Measurements from ENCODE around the gene UBE2R2.
"Not testable (repeated sequence)": the region's sequence is repeated elsewhere in the genome, so short reads cannot be mapped to it uniquely, and the experiment has no call there.

UBE2R2 gene, protein sequence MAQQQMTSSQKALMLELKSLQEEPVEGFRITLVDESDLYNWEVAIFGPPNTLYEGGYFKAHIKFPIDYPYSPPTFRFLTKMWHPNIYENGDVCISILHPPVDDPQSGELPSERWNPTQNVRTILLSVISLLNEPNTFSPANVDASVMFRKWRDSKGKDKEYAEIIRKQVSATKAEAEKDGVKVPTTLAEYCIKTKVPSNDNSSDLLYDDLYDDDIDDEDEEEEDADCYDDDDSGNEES

DNA sequence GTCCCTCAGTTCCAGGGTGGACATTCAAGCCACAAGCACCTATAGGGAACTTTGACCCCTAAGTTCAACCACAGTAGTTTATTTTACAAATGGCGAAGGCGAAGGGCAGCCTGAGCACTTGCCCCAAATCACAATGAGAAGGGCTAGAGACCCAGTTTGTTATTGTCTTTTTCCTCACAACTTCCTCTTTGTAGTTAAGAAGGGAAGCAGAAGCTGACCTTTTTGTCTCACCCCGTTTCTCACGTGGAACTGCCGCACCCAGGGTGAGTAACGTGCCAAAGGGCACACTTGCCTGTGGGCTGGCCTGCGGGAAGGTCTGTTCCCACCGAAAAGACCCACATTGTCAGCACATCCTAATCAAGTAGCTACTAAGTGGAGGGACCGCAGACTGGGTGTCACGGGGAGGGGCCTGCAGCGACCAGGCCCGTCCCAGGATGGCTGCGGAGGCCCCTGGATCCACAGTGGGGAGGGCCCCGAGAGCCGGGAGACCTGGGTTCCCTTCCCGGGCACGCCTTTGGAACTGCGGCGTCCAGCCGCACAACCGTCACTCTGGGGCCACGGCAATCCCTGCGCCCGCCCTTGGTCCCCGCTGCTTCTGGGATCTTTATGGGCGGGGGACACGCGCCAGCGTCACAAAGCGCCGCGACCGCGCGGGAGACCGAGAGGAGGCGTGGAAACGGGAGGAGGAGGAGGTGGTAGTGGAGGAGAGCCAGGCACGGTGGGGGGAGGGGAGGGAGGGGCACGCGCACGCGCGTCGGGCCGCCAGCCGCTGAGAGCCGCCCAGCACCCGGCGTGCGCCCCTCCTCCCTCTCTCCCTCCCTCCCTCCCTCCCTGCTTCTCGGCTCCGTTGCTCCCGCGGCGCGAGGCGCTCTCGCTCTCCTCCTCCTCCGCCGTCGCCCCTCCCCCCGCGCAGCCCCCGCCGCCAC is at the start of gene UBE2R2:
Gene UBE2R2 (plus strand): TSS at position 834 of the 926 bp plus-strand sequence. CDS start 598 bp downstream, outside the sequence.
- DNase-seq = peak; percentile 95

DNA sequence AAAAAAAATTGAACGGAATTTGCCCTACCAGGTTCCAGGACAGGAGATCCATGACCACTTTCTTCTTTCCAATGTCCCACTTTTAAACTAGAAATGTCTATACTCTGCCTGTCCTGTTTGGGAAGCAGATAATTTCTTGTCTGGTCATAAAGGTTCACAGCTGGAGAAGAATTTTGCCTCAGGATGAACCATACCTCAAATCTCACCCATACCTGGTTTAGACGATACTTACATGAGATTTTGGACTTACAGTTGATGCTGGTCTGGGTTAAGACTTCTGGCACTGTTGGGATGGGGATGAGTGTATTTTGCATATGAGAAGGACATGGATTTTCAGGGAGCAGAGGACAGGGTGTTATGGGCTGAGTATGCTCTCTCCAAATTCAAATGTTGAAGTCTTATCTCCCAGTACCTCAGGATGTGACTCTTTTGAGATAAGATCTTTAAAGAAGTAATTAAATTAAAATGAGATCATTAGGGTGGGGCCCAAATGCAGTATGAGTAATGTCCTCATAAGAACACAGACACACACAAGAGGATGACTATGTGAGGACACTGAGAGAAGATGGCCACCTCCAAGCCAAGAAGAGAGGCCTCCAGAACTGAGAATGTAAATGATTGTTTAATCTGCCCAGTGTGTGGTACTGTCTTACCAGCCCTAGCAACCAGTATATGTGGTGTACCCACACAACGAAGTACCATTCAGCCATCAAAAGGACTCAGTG is 46.6 kb upstream of the UBE2R2 start:
- DNase-seq = not testable (repeated sequence)

DNA sequence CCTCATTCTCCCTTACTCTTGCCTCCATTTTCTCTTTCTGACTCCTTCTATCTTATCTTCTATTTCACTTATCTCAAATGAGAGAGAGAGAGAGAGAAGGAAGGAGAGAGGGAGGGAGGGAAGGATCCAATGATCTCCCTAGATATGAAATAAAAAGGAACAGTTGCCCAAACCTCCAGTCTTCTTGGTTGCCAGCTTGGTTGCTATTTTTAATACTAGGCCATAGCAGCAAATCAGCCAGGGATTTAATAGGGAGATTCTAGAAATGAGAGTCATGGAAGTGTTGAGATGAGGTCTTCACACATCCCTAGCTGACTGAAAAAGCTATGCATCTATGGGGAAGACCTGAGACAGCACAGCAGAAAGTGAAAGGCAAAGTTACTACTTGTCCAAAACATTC is 43.8 kb upstream of the UBE2R2 start:
- DNase-seq = not testable (repeated sequence)

DNA sequence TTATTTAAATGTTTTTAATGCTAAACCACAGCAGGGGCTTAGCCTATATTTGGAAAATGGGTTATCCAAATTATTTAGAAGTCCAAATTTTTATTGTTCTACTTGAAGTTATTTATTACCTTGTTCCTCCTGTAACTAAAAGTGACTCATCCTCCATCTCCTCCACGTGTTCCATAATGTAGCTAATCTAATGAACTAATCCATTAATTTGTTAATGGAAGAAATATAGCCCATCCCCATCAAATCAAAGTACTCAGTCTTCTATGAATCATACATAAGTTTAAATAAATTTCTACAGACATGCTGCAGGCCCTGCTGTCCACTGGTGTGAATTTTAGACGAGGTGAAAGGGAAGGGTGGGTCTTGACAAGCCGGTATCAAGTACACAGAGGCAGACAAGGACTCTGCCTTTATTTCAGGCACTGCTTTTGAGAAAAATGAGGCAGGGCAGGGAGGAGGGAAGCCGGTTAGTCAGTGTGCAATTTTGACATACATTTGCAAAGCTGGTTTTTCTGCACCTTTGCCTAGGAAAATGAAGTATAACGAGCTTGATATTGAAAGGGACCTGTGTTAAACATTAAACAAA is 42.8 kb upstream of the UBE2R2 start:
- not testable (repeated sequence) for DNase-seq

DNA sequence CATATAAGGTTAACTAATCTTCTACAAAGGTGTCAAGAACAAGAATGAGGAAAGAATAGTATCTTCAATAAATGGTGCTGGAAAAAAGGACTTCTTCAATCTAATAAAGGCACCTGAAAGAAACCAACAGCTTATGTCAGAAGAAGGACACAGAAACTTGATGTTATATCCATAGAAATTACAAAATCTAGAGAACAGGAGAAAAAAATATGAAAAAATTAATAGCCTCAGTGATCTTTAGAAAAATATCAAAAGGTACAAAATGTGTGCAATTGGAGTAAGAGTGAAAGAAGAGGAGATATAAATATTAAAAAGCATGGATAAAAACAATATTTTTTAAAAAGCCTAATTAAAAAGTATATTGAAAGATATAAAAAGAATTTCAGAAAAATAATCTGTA is 40.4 kb upstream of the UBE2R2 start:
- DNase-seq = no peak

DNA sequence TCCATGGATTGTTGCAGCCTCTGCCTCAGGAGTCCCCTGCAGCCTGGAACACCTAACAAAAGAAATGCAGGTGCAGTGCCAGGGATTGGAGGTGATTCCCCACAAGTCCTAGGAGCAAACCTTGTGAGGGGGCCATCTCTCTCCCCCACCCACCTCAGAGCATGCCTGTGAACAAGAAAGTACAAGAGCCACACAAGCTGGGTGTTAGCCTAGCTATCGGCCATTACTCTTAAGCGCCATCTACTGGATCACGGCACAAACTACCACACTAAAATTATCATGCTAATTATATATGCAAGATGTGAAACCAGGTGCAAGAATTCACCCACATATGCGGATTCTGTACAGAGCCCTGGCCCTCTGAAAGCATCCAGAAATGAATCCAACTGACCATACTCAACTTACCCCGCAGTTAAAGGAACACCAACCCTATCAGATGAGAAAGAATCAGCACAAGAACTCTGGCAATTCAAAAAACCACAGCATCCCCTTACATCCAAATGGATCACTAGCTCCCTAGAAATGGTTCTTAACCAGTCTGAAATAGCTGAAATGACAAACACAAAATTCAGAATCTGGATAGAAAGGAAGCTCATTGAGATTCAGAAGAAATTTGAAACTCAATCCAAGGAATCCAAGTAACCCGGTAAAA is 38.1 kb upstream of the UBE2R2 start:
- peak; percentile 76 for DNase-seq

DNA sequence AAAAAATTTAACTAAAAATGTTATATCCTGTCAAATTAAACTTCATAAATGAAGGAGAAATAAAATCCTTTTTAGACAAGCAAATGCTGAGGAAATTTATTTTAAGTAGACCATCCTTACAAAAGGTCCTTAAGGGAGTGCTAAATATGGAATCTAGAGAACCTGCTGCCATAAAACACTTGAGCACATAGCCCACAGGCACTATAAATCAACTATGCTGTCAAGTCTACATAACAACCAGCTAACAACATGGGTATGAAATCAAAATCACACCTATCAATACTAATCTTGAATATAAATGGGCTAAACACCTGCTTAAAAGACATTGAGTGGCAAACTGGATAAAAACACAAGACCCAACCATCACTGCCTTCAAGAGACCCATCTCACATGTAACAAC is 36.7 kb upstream of the UBE2R2 start:
- DNase-seq = no peak

DNA sequence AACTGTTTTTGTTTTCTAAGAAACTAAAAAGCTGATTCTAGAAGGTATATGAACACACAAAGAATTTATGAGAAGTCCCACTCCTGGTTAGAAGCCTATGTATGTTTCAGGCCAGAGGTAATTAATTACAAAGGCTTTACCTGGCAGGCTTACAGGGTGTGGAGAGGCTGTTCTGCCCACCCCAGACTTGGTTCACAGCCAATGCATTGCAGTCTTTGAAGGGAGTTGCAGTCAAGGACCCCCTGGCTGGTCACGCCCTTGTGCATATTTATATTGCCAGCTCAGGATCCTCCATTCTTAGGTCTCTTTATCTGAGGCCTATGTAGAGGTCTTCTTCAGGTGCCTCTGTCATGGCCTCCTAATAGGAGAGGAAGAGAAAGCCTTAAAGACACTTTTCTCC is 35.2 kb upstream of the UBE2R2 start:
- DNase-seq = no peak

DNA sequence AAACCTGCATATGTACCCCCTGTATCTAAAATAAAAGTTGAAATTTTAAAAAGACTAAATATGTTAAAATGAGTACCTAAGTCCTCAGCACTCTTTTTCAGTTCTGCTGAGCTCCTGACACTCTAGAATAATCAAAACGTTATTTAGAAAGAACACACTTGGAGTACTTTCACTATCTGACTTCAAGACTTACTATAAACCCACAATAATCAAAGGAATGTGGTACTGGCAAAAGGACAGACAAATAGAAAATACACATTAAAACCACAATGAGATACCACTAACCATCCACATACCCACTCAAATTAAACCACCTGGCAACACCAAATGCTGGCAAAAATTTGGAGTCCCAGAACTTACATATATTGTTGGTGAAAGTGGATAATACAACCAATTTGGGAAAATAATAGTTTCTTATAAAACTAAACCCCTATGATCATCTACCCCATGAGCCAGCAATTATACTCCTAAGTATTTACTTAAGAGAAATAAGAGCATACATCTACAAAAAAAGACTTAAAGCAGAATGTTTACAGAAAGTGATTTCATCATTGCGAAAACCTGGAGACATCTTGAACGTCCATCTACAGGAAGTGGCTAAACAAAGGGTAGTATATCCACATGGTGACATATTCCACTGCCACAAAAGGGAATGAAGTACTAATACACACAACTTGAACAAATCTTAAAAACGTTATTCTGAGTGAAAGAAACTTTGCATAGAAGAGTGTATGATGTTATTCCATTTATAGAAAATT is 34.4 kb upstream of the UBE2R2 start:
- DNase-seq = no peak

DNA sequence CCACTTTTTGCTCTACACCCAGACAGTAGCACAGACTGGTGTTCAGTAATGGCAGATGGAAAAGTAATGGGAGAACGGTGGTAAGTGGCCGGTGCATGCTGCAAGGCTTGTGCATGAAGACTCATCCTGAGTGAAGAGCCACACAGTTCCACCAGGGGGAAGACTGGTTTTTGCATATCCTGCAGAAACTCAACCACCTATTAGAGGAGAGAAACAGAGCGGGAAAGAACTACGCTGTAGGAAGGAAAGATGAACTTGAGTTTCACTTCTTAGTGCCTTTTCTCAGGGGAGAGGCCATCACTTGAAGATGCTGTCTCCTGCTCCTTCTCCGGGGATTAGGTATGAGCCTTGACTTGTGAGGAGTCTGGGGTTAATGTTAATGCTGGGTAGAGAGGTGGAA is 31.0 kb upstream of the UBE2R2 start:
- peak; percentile 17 for DNase-seq

DNA sequence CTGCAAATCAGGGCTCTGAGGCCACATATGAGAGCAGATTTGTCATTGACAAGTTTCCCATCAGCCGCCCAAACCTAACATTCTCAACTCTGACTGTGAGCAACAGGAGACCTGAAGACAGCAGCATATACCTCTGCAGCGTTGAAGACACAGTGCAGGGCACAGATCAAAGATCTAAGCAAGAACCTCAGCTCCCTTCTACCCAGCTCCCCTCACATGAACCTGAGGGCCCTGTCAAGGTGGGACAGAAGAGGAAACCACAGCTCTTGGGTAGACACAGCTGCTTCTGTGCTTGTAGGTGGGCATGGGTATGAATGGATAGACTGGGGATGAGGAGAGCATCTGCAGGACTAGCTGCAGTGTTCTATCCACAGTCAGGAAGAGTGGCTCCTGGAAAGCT is 30.3 kb upstream of the UBE2R2 start:
- no peak for DNase-seq

DNA sequence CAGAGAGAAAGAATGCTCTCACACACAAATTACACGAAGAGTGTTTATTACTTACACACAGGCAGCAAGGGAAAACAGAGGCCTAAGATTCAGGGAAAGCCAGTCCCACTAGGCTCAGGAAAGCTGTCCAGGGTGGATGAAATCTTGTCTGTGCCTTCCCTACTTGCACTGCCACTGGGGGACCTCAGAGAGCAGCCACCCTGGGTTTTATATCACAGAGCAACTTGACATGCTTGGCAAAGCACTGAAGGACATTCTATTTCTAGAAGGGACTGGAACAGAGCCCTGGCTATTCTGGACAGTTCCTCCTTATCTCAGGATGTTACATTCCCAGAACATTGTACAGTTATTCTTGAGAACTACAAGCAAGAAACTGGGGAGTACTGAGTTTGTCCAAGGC is 29.1 kb upstream of the UBE2R2 start:
- no peak for DNase-seq

DNA sequence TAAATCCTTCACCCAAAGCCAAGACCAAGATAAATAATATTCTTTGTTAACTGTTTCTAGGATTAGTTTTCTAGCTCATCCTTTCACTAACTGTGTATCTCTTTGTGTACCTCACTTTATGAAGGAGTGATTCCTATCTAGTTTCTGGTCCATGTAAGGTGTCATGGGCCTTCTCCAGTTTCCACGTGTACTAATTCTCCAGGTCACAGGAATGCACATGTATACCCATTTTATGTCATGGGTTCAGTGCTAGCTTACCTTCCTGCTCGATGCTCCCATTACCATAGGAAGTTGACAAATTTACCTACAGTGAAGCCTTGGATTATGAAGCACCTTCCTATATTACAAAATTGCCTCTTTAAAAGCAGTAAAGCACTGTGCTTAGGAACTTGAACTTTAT is 27.5 kb upstream of the UBE2R2 start:
- DNase-seq = not testable (repeated sequence)

DNA sequence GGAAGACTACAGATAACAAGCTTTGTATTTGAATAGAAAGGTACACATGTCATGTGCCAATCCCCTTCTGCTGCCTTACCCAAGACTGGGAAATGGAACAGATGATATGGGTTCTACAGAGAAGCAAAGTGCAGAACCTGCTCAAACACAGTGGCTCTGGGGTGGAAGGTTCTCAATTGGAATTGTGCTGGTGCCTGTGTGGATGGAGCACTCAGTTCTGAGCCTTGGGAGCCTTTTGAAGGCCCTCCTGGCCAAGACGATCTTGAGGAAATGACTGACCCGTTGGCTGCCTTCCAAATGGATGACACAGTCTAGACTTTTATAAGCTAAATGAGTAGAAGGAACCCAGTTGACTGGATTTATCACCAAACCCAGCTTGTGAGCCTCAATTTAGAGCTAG is 25.8 kb upstream of the UBE2R2 start:
- no peak for DNase-seq

DNA sequence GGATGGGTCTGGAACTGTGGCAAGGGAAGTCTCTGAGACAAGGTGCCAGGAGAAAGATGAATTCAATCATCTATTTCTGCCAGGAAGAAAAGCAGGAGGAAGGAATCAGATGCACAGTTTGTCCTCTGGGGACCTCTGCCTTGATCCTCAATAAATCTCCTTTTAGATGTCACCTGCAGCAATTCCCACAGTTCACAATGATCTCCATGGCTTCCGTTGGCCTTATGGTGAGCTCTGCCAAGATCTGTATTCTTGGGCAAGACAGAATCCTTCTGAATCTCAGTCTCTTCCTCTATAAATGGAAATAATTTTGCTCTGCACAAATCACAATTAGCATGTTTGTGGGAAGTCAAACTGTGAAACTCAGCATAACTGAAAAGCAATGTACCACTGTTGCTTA is 23.5 kb upstream of the UBE2R2 start:
- DNase-seq = not testable (repeated sequence)

DNA sequence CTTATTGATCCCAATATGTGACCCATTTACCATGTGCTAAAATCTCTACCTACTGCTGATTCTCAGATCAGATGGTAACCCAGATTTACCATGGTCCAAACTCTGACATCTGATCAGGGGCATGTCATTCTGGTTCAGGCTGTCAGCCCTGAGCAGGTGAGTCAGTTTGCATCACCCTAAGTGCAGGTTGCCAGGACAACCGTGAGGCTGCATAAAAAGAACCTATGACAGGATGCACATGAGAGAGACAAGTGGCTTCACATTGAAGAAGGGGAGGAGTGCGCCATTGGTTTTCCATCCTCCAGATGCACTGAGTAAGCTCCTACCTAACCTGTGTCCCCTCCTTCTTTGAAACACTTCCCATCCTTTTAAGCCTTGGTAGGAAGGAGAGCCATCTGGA is 22.4 kb upstream of the UBE2R2 start:
- DNase-seq = no peak

DNA sequence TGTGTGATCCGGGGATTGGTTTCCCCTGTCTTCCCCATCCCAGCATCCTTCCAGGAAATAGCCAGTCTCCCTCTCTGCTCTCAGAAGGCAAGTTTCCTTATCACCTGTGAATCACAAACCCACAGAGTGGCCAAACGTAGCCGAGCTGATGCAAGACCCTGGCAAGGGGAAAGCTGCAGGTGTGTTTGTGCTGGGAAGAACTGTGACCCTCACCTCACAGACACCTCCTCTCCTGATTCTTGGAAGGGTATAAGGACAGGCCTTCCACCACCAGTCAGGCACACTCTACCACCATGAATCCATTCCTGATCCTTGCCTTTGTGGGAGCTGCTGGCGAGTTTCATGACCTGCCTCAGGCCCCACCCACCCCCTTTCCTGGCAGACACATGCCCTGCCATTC is 21.7 kb upstream of the UBE2R2 start, which contains the start of gene PRSS3:
Gene PRSS3 (plus strand): TSS at position 281 of the 400 bp plus-strand sequence. CDS start 13 bp downstream, at position 294.
- no peak for DNase-seq

DNA sequence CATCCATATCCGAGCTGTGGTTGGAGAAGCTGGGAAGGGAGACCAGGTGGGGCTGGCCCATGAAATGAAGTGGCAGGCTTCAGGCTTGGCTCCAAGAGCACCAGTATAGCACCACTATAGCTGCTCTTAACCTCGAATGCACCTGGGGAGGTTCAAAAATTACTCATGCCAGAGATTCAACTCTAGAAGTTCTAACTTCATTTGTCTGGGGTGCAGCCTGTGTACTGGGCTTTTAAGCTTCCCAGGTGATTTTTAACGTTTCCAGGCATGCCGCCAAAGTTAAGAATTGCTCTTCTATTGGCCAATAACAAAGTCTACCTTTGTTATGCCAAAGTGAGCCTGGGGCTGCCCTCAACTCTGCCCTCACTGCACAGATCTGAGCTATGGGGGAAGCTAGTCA is 21.1 kb upstream of the UBE2R2 start:
- no peak for DNase-seq

DNA sequence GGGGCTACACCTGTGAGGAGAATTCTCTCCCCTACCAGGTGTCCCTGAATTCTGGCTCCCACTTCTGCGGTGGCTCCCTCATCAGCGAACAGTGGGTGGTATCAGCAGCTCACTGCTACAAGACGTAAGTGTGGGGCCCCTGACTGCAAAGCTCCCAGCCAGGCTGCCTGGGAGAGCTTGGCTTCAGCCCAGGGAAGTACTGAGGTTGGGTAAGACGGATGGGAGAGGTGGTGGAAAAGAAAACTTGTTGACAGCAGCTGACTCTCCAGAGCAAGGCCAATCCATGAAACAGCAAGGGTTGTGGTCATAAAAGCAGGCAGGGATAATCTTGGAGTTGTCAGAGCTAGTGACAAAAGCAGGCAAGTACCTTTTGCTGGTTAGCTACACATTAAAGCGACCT is 20.3 kb upstream of the UBE2R2 start:
- DNase-seq = not testable (repeated sequence)

DNA sequence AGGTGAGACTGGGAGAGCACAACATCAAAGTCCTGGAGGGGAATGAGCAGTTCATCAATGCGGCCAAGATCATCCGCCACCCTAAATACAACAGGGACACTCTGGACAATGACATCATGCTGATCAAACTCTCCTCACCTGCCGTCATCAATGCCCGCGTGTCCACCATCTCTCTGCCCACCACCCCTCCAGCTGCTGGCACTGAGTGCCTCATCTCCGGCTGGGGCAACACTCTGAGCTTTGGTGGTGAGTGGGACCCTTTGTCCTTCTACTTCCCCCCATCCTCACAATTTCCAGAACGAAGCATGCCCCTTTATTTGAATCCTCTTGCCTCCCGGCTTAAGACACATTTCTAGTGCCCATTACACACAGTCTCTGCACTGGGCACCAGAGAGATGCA is 19.1 kb upstream of the UBE2R2 start:
- DNase-seq = no peak

DNA sequence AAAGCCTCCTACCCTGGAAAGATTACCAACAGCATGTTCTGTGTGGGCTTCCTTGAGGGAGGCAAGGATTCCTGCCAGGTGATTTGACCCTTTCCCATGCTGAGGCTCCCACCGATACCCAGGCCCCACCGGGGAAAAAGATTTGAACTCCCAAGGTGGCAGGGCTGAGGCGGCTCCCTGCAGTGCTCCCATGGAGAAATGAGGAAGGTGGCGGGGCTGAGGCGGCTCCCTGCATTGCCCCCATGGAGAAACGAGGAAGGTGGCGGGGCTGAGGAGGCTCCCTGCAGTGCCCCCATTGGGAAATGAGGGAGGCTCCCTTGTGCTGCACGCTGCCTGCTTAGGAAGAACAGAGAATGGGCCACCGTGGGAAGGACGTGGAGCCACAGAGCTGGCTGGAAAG is 18.4 kb upstream of the UBE2R2 start:
- no peak for DNase-seq
